GM23338 (cell line): ENCODE measurements around the gene HAL. TPM values are rescaled to one million over a fixed set of nuclear protein-coding genes. Genes with fewer than 3 reads are reported as not detected.

Experiments
- ATAC-seq: fragments of 200-7000 bp; cut with Tn5 transposase; 3 replicates; pipeline ENCODE4 v1.9.1; 2020
- DNase-seq: peaks from one replicate; pipeline ENCODE4 v3.0.0-alpha.2; 2015; ENCODE audit warnings: low spot score
- H2AFZ ChIP-seq: fragments of 200-600 bp; sonication (generic); 2 replicates; pipeline ENCODE4 v1.8.0; 2016; ENCODE audit warnings: antibody characterized with exemption, mild to moderate bottlenecking, moderate library complexity
- H3F3A ChIP-seq: fragments of 200-600 bp; sonication (generic); replicated peaks from 2 replicates; pipeline ENCODE4 v1.8.0; 2017; ENCODE audit warnings: antibody characterized with exemption, mixed run types, low read depth
- H3K27ac ChIP-seq: fragments of 200-600 bp; sonication (generic); 2 replicates; pipeline ENCODE4 v1.6.1; 2016; ENCODE audit warnings: low read depth
- H3K27me3 ChIP-seq: fragments of 200-600 bp; sonication (generic); 2 replicates; pipeline ENCODE4 v1.8.0; 2016; ENCODE audit warnings: mild to moderate bottlenecking, mixed run types, moderate library complexity; ENCODE audit not compliant: insufficient read depth
- H3K36me3 ChIP-seq: fragments of 200-600 bp; sonication (generic); 2 replicates; pipeline ENCODE4 v1.8.0; 2016; ENCODE audit warnings: mild to moderate bottlenecking; ENCODE audit not compliant: insufficient read depth
- H3K4me1 ChIP-seq: fragments of 200-600 bp; sonication (generic); 2 replicates; pipeline ENCODE4 v1.8.0; 2016; ENCODE audit warnings: mild to moderate bottlenecking, moderate library complexity; ENCODE audit not compliant: insufficient read depth
- H3K4me2 ChIP-seq: fragments of 200-600 bp; sonication (generic); 2 replicates; pipeline ENCODE4 v1.7.1; 2017; ENCODE audit warnings: mixed run types
- H3K4me3 ChIP-seq: fragments of 200-600 bp; sonication (generic); 2 replicates; pipeline ENCODE4 v1.6.1; 2016; ENCODE audit warnings: mixed run types
- H3K79me2 ChIP-seq: fragments of 200-600 bp; sonication (generic); replicated peaks from 2 replicates; pipeline ENCODE4 v1.8.0; 2017; ENCODE audit warnings: mild to moderate bottlenecking; ENCODE audit not compliant: insufficient read depth
- H3K9me2 ChIP-seq: fragments of 200-600 bp; sonication (generic); 2 replicates; pipeline ENCODE4 v1.8.0; 2017; ENCODE audit not compliant: insufficient read depth
- H4K20me1 ChIP-seq: fragments of 200-600 bp; sonication (generic); replicated peaks from 2 replicates; pipeline ENCODE4 v1.8.0; 2017; ENCODE audit warnings: mild to moderate bottlenecking; ENCODE audit not compliant: insufficient read depth
- H3K27ac Mint-ChIP-seq: 2 replicates; pipeline ENCODE4 v1.8.0; 2020; ENCODE audit warnings: inconsistent platforms, mild to moderate bottlenecking, moderate library complexity, mixed read lengths
- H3K27me3 Mint-ChIP-seq: 3 replicates; pipeline ENCODE4 v1.8.0; 2022; ENCODE audit warnings: low read depth, mild to moderate bottlenecking, moderate library complexity, mixed read lengths, inconsistent platforms; ENCODE audit not compliant: insufficient read depth, poor library complexity
- H3K36me3 Mint-ChIP-seq: 3 replicates; pipeline ENCODE4 v1.8.0; 2021; ENCODE audit warnings: low read depth, mild to moderate bottlenecking, inconsistent platforms, moderate library complexity, mixed read lengths
- H3K4me1 Mint-ChIP-seq: 3 replicates; pipeline ENCODE4 v1.8.0; 2020; ENCODE audit warnings: mild to moderate bottlenecking, inconsistent platforms, mixed read lengths
- H3K4me3 Mint-ChIP-seq: 3 replicates; pipeline ENCODE4 v1.8.0; 2021; ENCODE audit warnings: moderate library complexity, mild to moderate bottlenecking, inconsistent platforms, mixed read lengths
- H3K9me3 Mint-ChIP-seq: 3 replicates; pipeline ENCODE4 v1.8.0; 2020; ENCODE audit warnings: moderate library complexity, mild to moderate bottlenecking, inconsistent platforms, mixed read lengths
- CREB1 ChIP-seq: fragments of 250-450 bp; sonication (Bioruptor Pico); IDR thresholded peaks from 2 replicates; pipeline ENCODE4 v1.5.0; 2020; ENCODE audit warnings: low read depth, mild to moderate bottlenecking, moderate library complexity
- EZH2 ChIP-seq: fragments of 200-600 bp; sonication (generic); IDR thresholded peaks from one replicate; pipeline ENCODE4 v1.8.0; 2017; ENCODE audit warnings: antibody characterized with exemption, mild to moderate bottlenecking, low read depth; ENCODE audit not compliant: unreplicated experiment
- EZH2phosphoT487 ChIP-seq: fragments of 200-600 bp; sonication (generic); IDR thresholded peaks from one replicate; pipeline ENCODE4 v1.8.1; 2018; ENCODE audit warnings: antibody characterized with exemption; ENCODE audit not compliant: unreplicated experiment
- NANOG ChIP-seq: IDR thresholded peaks from 2 replicates; pipeline ENCODE4 v1.6.1; 2016; ENCODE audit warnings: antibody characterized with exemption, borderline replicate concordance
- POLR2AphosphoS5 ChIP-seq: IDR thresholded peaks from 2 replicates; pipeline ENCODE4 v1.6.1; 2016; ENCODE audit warnings: antibody characterized with exemption, low read depth
- ZNF331 ChIP-seq: fragments of 250-450 bp; sonication (Bioruptor Pico); IDR thresholded peaks from 2 replicates; pipeline ENCODE4 v1.5.0; 2020; ENCODE audit warnings: low read depth, mild to moderate bottlenecking, moderate library complexity
- polyA plus RNA-seq: library from polyadenylated mRNA; unstranded; fragments of >200 nt; fragmentation: Nextera tagmentation; extraction: Ambion mirVana; gene quantifications from 2 replicates; pipeline ENCODE4 v1.2.1, GENCODE V29; 2016
- total RNA-seq: library from RNA; depleted of rRNA; stranded (reverse); fragments of >200 nt; shearing (Covaris generic); gene quantifications from 2 replicates; pipeline ENCODE4 v1.2.3, GENCODE V29; 2014
- TF ChIP-seq, protein P1 (sequence below), 2 experiments: fragments of 200-600 bp in 1 of 2; sonication (generic) in 1 of 2; conservative IDR thresholded peaks; 2 replicates each; pipeline versions ENCODE4 v1.5.1 to v1.6.1; 2016 to 2017; ENCODE audit warnings: antibody characterized with exemption in 2 of 2, low read depth in 2 of 2, mild to moderate bottlenecking in 2 of 2, moderate library complexity in 1 of 2
- TF ChIP-seq, protein P2 (sequence below): IDR thresholded peaks from one replicate; pipeline ENCODE4 v1.6.1; 2018; ENCODE audit warnings: antibody characterized with exemption; ENCODE audit not compliant: unreplicated experiment

HAL gene
- total and polyA plus RNA-seq, 2 experiments from 2014 or later, result 0.17 to 0.24 TPM

DNA sequence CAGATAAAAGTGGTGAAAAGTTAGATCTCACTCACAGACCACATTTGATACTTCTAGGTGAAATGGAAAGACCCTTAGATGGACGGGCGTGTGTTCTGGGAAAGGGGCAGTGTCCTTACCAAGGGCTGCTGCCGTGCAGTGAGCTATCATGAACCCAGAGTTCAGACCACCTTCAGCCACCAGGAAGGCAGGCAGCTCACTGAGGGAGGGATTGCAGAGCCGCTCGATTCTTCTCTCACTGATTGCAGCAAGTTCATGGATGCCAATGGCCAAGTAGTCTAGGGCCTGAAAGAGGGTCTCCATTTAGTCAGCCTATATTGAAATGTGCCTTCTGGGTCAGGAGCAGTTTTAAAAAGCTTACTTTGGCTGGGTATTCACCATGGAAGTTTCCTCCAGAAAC lies 15.7 kb downstream of the HAL start:
- no peak for TF ChIP-seq NANOG
- TF ChIP-seq EZH2, result no peak
- TF ChIP-seq, protein P1, sequence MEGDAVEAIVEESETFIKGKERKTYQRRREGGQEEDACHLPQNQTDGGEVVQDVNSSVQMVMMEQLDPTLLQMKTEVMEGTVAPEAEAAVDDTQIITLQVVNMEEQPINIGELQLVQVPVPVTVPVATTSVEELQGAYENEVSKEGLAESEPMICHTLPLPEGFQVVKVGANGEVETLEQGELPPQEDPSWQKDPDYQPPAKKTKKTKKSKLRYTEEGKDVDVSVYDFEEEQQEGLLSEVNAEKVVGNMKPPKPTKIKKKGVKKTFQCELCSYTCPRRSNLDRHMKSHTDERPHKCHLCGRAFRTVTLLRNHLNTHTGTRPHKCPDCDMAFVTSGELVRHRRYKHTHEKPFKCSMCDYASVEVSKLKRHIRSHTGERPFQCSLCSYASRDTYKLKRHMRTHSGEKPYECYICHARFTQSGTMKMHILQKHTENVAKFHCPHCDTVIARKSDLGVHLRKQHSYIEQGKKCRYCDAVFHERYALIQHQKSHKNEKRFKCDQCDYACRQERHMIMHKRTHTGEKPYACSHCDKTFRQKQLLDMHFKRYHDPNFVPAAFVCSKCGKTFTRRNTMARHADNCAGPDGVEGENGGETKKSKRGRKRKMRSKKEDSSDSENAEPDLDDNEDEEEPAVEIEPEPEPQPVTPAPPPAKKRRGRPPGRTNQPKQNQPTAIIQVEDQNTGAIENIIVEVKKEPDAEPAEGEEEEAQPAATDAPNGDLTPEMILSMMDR (conservative IDR thresholded peaks at IDR 0.05; ENCODE audit: low read depth in 2 of 2), result no peak
- H3K4me3 Mint-ChIP-seq, result no peak overlapping the region
- ATAC-seq (no peak), DNase-seq (no peak)
- Histone ChIP-seq H3K9me2 (no peaks in the 10 kb centered on the region), H2AFZ (no peak overlapping the region), H3K4me1 (peaks cover under 1% of the 10 kb centered on the region; the same call in 1 of the 2 replicates), H3F3A (no peaks in the 10 kb centered on the region), H3K4me3 (no peak overlapping the region), H3K27ac (no peak overlapping the region), H3K4me2 (no peak overlapping the region), H3K27me3 (no peaks in the 10 kb centered on the region), H4K20me1 (no peaks in the 10 kb centered on the region), H3K36me3 (no peaks in the 10 kb centered on the region), H3K79me2 (no peaks in the 10 kb centered on the region)
- no peaks in the 10 kb centered on the region for H3K36me3 Mint-ChIP-seq
- no peaks in the 10 kb centered on the region for H3K9me3 Mint-ChIP-seq
- no peak overlapping the region for H3K27ac Mint-ChIP-seq
- peaks cover 10% of the 10 kb centered on the region; the same call in 1 of the 3 replicates for H3K4me1 Mint-ChIP-seq
- no peaks in the 10 kb centered on the region for H3K27me3 Mint-ChIP-seq

DNA sequence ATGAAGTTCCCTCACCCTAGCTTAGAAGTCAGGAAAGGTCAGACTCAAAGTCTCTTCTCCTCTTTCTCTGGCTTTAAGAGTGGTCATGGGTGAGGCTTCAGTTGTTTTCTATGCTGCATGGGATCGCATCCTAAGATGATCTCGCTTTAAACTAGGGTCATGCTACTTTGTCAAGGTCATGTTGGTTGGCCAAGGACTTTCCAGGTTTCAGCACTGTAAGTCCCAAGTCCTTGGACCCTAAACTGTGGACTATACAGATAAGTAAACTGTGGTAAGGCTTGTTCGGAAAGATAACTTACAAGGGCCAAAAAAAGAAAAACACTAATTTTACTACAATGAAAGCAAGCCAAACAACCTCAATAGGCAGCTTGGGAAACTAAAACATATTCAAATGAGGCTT lies 17.4 kb downstream of the HAL start:
- H3K4me1 ChIP-seq, result no peaks in the 10 kb centered on the region
- no peaks in the 10 kb centered on the region for H3K9me2 ChIP-seq
- DNase-seq (no peak), ATAC-seq (no peak)
- Mint-ChIP-seq H3K27ac (no peak overlapping the region), H3K9me3 (no peaks in the 10 kb centered on the region), H3K27me3 (no peaks in the 10 kb centered on the region), H3K4me3 (no peak overlapping the region), H3K4me1 (peaks cover 10% of the 10 kb centered on the region; the same call in 1 of the 3 replicates), H3K36me3 (no peaks in the 10 kb centered on the region)
- H3K27ac ChIP-seq, result no peak overlapping the region
- H3K79me2 ChIP-seq, result no peaks in the 10 kb centered on the region
- no peak overlapping the region for H2AFZ ChIP-seq
- no peaks in the 10 kb centered on the region for H3K27me3 ChIP-seq
- TF ChIP-seq ZNF331 (CRISPR knock-in tag) (no peak), POLR2AphosphoS5 (no peak), NANOG (no peak), CREB1 (no peak), EZH2phosphoT487 (no peak)
- TF ChIP-seq, protein P1 (conservative IDR thresholded peaks at IDR 0.05; ENCODE audit: low read depth in 2 of 2), result no peak
- TF ChIP-seq, protein P2, sequence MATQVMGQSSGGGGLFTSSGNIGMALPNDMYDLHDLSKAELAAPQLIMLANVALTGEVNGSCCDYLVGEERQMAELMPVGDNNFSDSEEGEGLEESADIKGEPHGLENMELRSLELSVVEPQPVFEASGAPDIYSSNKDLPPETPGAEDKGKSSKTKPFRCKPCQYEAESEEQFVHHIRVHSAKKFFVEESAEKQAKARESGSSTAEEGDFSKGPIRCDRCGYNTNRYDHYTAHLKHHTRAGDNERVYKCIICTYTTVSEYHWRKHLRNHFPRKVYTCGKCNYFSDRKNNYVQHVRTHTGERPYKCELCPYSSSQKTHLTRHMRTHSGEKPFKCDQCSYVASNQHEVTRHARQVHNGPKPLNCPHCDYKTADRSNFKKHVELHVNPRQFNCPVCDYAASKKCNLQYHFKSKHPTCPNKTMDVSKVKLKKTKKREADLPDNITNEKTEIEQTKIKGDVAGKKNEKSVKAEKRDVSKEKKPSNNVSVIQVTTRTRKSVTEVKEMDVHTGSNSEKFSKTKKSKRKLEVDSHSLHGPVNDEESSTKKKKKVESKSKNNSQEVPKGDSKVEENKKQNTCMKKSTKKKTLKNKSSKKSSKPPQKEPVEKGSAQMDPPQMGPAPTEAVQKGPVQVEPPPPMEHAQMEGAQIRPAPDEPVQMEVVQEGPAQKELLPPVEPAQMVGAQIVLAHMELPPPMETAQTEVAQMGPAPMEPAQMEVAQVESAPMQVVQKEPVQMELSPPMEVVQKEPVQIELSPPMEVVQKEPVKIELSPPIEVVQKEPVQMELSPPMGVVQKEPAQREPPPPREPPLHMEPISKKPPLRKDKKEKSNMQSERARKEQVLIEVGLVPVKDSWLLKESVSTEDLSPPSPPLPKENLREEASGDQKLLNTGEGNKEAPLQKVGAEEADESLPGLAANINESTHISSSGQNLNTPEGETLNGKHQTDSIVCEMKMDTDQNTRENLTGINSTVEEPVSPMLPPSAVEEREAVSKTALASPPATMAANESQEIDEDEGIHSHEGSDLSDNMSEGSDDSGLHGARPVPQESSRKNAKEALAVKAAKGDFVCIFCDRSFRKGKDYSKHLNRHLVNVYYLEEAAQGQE, result no peak
- H3K36me3 ChIP-seq, result no peaks in the 10 kb centered on the region
- no peaks in the 10 kb centered on the region for H3F3A ChIP-seq
- H4K20me1 ChIP-seq, result no peaks in the 10 kb centered on the region
- H3K4me3 ChIP-seq, result no peak overlapping the region
- no peak overlapping the region for H3K4me2 ChIP-seq
